GM18873 (cell line): ENCODE data around the gene KNOP1.
"Not testable (repeated sequence)": the region's sequence is repeated elsewhere in the genome, so short reads cannot be mapped to it uniquely, and the experiment has no call there.

Experiments used
- ATAC-seq: cut with Tn5 transposase; IDR thresholded peaks from one replicate; pipeline ENCODE4 v1.9.1; 2021; ENCODE audit warnings: mild to moderate bottlenecking, moderate library complexity, moderate number of reproducible peaks; ENCODE audit not compliant: unreplicated experiment, low FRiP score

Gene KNOP1

GRCh38 chr16:19744670-19745069 is 26.6 kb upstream of the KNOP1 start:
- ATAC-seq: no peak

GRCh38 chr16:19743816-19744159 is 25.8 kb upstream of the KNOP1 start:
- ATAC-seq: no peak

GRCh38 chr16:19741354-19741753 is 23.3 kb upstream of the KNOP1 start:
- ATAC-seq: no peak

GRCh38 chr16:19737306-19738038 is 19.4 kb upstream of the KNOP1 start:
- ATAC-seq: no peak

GRCh38 chr16:19735074-19735867 is 17.2 kb upstream of the KNOP1 start:
- no peak for ATAC-seq

GRCh38 chr16:19733551-19733950 is 15.5 kb upstream of the KNOP1 start:
- ATAC-seq: no peak

GRCh38 chr16:19728636-19728965 is 10.6 kb upstream of the KNOP1 start:
- no peak for ATAC-seq

- no peak for ATAC-seq
Observed at GRCh38 chr16:19722981-19723380, 5.0 kb upstream of the KNOP1 start.

- ATAC-seq: no peak
Observed at GRCh38 chr16:19722269-19722952, 4.4 kb upstream of the KNOP1 start.

- ATAC-seq: no peak
Observed at GRCh38 chr16:19718624-19718965, 568 bp upstream of the KNOP1 start.

GRCh38 chr16:19717314-19717713 is 713 bp downstream of the KNOP1 start:
- ATAC-seq: no peak

GRCh38 chr16:19716728-19717127 is 1.3 kb downstream of the KNOP1 start:
- not testable (repeated sequence) for ATAC-seq

GRCh38 chr16:19716183-19716582 is 1.8 kb downstream of the KNOP1 start:
- no peak for ATAC-seq

GRCh38 chr16:19715566-19715965 is 2.5 kb downstream of the KNOP1 start:
- no peak for ATAC-seq

- no peak for ATAC-seq
Observed at GRCh38 chr16:19713697-19714096, 4.3 kb downstream of the KNOP1 start.

- no peak for ATAC-seq
Observed at GRCh38 chr16:19712418-19713058, 5.5 kb downstream of the KNOP1 start.

GRCh38 chr16:19711643-19712042 is 6.4 kb downstream of the KNOP1 start:
- no peak for ATAC-seq

GRCh38 chr16:19710991-19711545 is 7.0 kb downstream of the KNOP1 start:
- no peak for ATAC-seq

- ATAC-seq: no peak
Observed at GRCh38 chr16:19710191-19710908, 7.7 kb downstream of the KNOP1 start.
